C4-2B (cell line): ENCODE results near the gene PHOSPHO2.

Experiments
- H3K27ac ChIP-seq: fragments of 450-650 bp; 2 replicates; pipeline ENCODE4 v1.5.1; 2017
- ZFX ChIP-seq: fragments of 450-650 bp; IDR thresholded peaks from 2 replicates; pipeline ENCODE4 v1.6.1; 2017
- TF ChIP-seq, protein P1 (sequence below): fragments of 450-650 bp; conservative IDR thresholded peaks from 2 replicates; pipeline ENCODE4 v1.5.1; 2017; ENCODE audit warnings: mild to moderate bottlenecking

PHOSPHO2 gene

DNA sequence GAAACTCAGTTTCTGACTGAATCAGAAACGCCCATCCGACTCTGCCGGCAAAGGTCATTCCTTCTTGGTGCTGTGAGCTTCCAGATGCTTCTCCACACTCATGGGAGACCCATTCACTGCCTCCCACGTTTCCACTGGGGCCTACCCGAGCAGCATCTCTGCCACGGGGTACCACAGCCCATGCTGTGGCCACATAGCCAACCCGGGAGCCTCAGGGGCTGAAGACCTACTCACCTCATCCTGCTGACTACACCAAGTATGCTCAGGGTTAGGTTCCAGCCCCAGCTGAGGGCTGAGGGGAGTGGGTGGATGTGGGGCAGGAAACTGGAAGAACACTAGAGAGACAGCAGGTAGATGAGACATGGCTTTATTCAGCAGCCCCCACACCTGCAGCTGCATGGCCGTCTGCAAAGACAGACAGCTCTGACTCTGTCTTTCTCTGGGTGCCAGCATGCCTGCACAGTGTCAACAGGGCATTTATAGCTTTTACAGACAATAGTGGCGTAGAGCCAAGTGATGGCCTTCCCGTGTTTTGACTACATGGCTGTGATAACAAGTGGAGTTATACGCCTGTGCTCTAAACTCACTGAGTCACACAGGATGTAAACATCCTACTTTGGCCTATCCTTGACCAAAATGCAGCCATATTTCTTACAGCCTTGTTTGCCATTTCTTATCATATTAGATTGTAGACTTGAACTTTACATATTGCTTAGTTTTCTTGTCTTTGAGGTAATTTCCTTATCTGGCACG, 22.8 kb downstream of the PHOSPHO2 start:
- peak overlapping the region; percentile 82 for H3K27ac ChIP-seq
- TF ChIP-seq ZFX, result no peak
- TF ChIP-seq, protein P1, sequence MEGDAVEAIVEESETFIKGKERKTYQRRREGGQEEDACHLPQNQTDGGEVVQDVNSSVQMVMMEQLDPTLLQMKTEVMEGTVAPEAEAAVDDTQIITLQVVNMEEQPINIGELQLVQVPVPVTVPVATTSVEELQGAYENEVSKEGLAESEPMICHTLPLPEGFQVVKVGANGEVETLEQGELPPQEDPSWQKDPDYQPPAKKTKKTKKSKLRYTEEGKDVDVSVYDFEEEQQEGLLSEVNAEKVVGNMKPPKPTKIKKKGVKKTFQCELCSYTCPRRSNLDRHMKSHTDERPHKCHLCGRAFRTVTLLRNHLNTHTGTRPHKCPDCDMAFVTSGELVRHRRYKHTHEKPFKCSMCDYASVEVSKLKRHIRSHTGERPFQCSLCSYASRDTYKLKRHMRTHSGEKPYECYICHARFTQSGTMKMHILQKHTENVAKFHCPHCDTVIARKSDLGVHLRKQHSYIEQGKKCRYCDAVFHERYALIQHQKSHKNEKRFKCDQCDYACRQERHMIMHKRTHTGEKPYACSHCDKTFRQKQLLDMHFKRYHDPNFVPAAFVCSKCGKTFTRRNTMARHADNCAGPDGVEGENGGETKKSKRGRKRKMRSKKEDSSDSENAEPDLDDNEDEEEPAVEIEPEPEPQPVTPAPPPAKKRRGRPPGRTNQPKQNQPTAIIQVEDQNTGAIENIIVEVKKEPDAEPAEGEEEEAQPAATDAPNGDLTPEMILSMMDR, result no peak

DNA sequence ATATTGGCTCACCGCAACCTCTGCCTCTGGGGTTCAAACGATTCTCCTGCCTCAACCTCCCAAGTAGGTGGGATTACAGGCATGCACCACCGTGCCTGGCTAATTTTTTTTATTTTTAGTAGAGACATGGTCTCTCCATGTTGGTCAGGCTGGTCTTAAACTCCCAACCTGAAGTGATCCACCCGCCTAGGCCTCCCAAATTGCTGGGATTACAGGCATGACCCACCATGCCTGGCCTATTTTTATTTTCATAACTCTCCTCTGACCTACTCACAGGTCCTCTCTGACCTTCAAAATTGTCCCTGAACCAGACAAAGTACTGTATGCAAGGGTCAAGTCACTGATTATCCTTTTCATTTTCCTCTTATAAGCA, 23.4 kb downstream of the PHOSPHO2 start:
- TF ChIP-seq, protein P1, result no peak
- no peak for TF ChIP-seq ZFX
- H3K27ac ChIP-seq, result peak overlapping the region; percentile 82

DNA sequence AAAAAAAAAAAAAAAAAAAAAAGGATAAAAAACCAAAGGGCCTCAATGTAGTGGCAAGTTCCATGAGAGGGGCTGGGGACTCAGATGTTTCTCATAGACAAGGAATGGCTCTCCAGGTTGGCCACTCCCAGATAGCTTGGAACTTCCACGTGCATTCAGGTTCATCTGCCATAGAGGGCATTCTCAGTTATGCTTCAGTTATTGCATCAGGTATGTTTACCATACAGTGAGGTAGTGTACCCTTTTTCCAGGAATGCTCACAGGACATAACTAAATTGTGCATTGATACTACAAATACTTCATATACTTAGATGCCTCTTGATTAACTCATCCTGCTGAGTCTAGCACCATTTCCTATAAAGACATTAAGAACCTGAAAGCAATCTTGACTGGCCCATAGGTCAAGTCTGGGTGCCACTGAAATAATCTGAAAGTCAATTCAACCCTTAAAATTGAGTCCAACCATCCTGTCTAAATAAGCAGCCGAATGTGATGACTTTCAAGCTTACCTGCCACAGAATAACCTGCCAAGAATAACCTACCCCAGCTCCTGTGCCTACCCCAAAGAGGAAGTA, 24.7 kb downstream of the PHOSPHO2 start:
- H3K27ac ChIP-seq, result no peak overlapping the region
- TF ChIP-seq ZFX, result no peak
- TF ChIP-seq, protein P1, result no peak

DNA sequence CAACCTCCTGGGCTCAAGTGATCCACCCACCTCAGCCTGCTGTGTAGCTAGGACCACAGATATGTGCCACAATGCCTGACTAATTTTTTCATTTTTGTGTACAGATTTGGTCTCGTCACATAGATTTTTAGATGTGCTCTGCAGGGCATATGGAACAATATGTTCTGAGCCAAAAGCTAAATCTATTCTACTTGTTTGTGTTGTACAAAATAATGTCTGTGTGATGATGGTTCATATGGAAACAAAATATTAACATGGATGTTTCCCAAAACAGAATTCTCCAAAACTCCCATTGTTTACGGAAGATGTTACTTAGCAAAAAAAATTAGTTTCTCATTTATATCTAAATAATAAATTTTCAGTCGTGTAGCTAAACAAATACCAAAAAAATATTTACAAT, 26.7 kb downstream of the PHOSPHO2 start:
- TF ChIP-seq, protein P1, result no peak
- no peak for TF ChIP-seq ZFX
- H3K27ac ChIP-seq, result no peak overlapping the region

DNA sequence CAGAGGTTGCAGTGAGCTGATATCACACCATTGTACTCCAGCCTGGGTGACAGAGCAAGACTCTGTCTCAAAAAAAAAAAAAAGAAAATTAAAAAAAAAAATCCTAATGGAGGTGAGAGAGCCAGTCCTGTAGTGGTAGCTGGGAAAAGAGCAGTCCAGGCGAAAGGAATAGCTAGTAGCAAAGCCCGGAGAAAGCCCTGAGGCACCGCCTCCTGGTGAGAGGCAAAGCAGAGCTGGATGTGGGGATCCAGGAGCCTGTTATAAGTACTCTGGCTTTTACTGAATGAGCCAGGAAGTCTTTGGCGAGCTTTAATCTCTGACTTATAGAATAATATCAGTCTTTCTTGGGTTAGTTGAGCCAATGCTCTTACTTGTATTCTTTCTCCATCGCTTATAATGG, 32.8 kb downstream of the PHOSPHO2 start:
- H3K27ac ChIP-seq, result no peak overlapping the region
- TF ChIP-seq, protein P1, result no peak
- TF ChIP-seq ZFX, result no peak

DNA sequence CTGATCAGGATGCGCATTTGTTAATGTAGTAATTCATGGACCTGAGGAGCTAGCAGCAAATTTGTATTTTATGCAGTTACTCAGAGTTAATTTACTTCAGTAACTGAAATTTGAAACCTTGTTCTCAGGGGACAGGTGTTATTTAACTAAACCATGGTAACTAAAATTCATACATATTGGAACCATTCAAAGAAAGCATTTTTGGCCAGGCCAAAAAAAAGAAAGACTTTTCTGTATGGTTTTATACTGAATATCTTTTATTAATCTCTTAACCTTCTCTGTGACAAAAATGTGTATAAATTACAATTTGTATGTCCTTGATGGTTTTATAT, 35.0 kb downstream of the PHOSPHO2 start:
- TF ChIP-seq, protein P1, result no peak
- TF ChIP-seq ZFX, result no peak
- no peak overlapping the region for H3K27ac ChIP-seq

DNA sequence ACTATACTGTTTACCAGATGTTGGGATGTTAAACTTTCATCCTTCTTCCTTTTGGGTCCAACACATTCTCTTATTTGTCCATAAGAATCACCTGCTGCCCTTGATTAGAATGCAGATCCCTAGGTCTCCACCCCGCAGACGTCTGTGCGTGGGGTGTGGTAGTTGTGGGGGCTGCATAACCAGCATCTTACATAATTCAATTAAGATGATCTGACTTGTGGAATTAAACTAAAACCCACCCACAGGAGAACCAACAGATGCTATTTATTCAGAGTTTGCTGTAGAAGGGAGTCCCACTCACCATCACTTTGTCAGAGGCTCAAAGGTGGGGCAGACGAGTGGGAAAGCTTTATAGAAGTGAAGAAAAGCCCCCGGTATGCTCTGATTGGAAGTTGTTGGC, 37.8 kb downstream of the PHOSPHO2 start:
- TF ChIP-seq, protein P1, result no peak
- TF ChIP-seq ZFX, result no peak
- no peak overlapping the region for H3K27ac ChIP-seq
